ENCODE results near the gene RGL1.

DNA sequence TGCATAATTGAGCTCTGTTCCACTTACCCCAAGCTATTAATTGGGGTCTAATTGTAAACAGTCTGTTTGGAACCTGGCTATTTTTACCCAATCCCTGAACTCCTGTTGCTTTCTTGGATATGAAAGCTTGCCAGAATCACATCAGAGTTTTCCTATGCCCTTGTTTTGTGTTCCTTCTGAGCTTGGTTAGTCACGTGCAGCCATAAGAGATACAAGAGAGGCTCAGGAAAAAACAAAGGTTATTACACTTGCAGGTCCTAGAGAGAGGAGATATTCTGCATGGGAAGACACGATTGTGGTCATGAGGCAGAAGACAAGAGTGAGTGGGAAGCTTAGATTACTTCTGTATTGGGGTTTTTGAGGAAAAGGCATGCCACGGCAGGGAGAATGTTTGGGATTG is 46.0 kb upstream of the RGL1 start:
- TF ChIP-seq, protein P1, sequence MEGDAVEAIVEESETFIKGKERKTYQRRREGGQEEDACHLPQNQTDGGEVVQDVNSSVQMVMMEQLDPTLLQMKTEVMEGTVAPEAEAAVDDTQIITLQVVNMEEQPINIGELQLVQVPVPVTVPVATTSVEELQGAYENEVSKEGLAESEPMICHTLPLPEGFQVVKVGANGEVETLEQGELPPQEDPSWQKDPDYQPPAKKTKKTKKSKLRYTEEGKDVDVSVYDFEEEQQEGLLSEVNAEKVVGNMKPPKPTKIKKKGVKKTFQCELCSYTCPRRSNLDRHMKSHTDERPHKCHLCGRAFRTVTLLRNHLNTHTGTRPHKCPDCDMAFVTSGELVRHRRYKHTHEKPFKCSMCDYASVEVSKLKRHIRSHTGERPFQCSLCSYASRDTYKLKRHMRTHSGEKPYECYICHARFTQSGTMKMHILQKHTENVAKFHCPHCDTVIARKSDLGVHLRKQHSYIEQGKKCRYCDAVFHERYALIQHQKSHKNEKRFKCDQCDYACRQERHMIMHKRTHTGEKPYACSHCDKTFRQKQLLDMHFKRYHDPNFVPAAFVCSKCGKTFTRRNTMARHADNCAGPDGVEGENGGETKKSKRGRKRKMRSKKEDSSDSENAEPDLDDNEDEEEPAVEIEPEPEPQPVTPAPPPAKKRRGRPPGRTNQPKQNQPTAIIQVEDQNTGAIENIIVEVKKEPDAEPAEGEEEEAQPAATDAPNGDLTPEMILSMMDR (conservative IDR thresholded peaks at IDR 0.05; ENCODE audit: low read depth, low read length) = no peak
- no peak for TF ChIP-seq EZH2 (IDR thresholded peaks at IDR 0.05; ENCODE audit: borderline replicate concordance, low read depth, low read length, poor library complexity, severe bottlenecking)

All from A673 (cell line).